C4-2B (cell line): ENCODE measurements around the gene ETNK2.

ENCODE experiments used
- CTCF ChIP-seq: fragments of 450-650 bp; conservative IDR thresholded peaks from 2 replicates; pipeline ENCODE4 v1.5.1; 2017; ENCODE audit warnings: mild to moderate bottlenecking
- ZFX ChIP-seq: fragments of 450-650 bp; IDR thresholded peaks from 2 replicates; pipeline ENCODE4 v1.6.1; 2017

DNA sequence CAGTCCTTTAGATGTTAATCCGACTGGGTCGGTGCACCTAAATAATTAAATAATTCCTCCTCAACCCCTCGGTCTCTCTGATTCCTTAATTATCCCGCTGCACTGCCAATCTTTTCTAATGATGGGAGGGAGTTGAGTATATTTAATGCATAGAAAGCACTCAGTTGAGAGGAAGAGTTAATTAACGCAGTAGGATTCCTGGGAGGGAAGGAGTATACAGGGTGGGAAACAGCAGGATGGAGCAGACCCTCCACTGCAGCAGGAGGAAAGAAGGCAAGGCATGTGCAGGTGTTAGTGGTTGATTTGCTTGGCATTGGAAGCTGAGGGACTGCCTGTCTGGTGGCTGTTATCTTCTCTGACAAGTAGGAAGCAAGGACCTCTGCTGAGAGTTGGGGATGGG is 24.2 kb upstream of the ETNK2 start:
- TF ChIP-seq CTCF, result no peak
- no peak for TF ChIP-seq ZFX
